ENCODE data around the gene CHIA.

CHIA gene

DNA sequence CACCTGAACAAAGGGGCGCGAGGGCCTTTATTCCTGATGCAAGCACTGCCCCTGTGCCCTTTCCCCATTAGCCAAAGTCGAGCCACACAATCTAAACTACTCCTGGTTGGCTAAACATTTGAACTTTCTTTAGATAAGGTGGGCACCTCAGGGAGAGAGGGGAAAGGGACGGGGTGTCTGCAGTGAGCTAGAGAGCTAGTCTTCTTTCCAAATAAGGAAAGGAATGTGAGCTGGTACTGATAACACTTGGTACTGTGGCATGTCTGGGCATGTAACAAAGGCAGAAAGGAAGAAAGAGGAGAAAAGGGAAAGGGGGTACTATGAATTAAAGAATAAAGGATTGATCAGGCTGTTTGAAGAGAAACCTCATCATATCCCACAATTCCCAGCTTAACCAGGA lies 74.0 kb downstream of the CHIA start:
- no peak for DNase-seq (ENCODE audit: low read depth in 2 of 2)

DNA sequence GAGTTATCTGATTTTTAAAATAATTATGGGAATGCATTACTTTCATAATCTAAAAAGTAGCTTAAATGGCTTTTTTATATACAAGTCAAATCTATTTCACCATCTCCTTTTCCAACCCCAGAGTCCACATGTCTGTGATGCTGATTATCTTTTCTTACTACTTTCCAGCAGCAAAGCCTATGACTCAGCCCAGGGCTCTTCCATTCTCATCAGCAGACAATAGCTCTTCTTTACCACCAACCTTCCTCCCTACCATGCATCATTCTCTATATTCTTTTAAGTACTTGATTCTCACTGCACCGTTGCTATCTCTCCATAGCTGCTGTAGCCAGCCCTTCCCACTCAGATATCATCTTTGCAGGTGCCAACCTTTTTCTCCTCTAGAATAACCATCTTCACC lies 75.6 kb downstream of the CHIA start:
- no peak for DNase-seq (ENCODE audit: low read depth in 2 of 2)

DNA sequence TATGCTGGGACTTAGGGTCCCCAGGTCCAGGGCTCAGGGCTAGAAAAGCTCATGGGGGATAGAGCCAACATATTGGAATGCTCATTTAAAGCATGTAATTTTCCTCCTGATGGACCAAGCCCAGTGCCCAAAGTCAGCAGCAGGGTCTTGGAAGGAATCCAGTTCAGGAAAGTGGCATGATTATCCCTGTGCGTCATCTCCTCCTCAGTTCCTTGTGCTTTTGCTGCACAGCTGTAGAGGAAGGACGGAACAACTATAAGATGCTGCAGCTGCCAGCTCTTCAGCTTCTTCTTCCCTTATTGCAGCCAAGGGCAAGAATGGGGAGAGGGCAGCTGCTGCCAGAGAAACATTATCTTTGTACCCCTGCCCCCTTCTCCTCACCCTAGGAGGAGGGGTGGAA lies 78.5 kb downstream of the CHIA start:
- no peak for DNase-seq (ENCODE audit: low read depth in 2 of 2)

DNA sequence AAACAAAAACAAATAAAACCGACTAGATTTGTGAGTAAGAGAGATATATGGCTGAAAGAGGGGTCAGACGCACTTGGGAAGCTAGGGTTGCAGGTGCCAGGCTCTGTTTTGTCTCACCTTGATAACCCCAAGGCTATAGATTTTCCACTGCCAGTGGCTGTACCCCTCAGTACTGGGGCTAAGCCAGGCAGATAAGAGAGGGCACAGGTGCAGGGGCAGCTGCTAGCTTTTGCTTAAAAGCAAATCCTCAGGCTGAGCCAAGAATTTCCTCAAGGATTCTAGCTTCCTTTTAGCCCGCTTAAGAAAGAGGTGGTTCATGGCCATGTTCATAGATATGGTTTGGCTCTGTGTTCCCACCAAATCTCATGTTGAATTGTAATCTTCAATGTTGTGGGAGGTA lies 79.0 kb downstream of the CHIA start:
- no peak for DNase-seq (ENCODE audit: low read depth in 2 of 2)
